ENCODE measurements around the gene INPP5A. TPM values are rescaled to one million over a fixed set of nuclear protein-coding genes. Genes with fewer than 3 reads are reported as not detected.

Gene INPP5A
- total RNA-seq, 1 experiment from 2014 or later, result 44.5 TPM

DNA sequence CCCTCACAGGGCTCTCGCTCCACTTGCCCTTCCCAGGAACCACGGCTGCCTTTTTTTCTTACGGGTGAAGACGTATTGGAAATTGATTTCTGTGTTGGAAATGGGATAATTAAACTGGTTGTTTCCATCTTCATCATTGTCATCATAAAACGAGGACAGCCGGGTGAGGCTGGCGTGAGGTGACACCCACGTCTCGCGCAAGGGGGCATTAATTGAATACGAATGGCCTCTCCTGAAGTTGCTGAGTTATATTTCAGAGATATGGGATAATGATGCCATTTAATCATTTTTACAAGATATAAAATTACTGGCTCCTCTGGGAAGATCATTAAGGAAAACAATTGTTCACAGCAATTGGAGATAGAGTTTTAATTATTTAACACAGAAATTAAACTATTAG, 266.7 kb downstream of the INPP5A start:
- CTCF ChIA-PET, result no interaction called here
- Mint-ChIP-seq H3K9me3 (ENCODE audit: unreplicated experiment) (no peaks in the 10 kb centered on the region), H3K27ac (ENCODE audit: unreplicated experiment) (no peak overlapping the region), H3K4me3 (ENCODE audit: unreplicated experiment) (no peak overlapping the region), H3K27me3 (ENCODE audit: insufficient read depth, unreplicated experiment) (no peaks in the 10 kb centered on the region), H3K4me1 (ENCODE audit: low read depth, unreplicated experiment) (no peaks in the 10 kb centered on the region), H3K36me3 (ENCODE audit: insufficient read depth, unreplicated experiment) (no peaks in the 10 kb centered on the region)
- intact Hi-C loops (cut with micrococcal nuclease; ENCODE audit: unreplicated experiment), result no loop called here
- Histone ChIP-seq H3K27me3 (replicated peaks; ENCODE audit: control insufficient read depth, insufficient read depth, low read length) (no peaks in the 10 kb centered on the region), H3K4me1 (no peaks in the 10 kb centered on the region), H3K4me3 (ENCODE audit: low read depth, low read length) (no peak overlapping the region), H3K9me3 (no peaks in the 10 kb centered on the region), H3K36me3 (ENCODE audit: control insufficient read depth, insufficient read depth, low read length) (no peaks in the 10 kb centered on the region)
- TF ChIP-seq, protein P1, sequence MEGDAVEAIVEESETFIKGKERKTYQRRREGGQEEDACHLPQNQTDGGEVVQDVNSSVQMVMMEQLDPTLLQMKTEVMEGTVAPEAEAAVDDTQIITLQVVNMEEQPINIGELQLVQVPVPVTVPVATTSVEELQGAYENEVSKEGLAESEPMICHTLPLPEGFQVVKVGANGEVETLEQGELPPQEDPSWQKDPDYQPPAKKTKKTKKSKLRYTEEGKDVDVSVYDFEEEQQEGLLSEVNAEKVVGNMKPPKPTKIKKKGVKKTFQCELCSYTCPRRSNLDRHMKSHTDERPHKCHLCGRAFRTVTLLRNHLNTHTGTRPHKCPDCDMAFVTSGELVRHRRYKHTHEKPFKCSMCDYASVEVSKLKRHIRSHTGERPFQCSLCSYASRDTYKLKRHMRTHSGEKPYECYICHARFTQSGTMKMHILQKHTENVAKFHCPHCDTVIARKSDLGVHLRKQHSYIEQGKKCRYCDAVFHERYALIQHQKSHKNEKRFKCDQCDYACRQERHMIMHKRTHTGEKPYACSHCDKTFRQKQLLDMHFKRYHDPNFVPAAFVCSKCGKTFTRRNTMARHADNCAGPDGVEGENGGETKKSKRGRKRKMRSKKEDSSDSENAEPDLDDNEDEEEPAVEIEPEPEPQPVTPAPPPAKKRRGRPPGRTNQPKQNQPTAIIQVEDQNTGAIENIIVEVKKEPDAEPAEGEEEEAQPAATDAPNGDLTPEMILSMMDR (IDR thresholded peaks at IDR 0.05; ENCODE audit: insufficient read depth in 1 of 2, low read depth in 1 of 2, low read length in 1 of 2, severe bottlenecking in 1 of 2, unreplicated experiment in 1 of 2), result no peak
- DNase-seq, result no peak
- no TSS peak for BruUV-seq (replicated peaks)
- POLR2A ChIA-PET, result no interaction called here

DNA sequence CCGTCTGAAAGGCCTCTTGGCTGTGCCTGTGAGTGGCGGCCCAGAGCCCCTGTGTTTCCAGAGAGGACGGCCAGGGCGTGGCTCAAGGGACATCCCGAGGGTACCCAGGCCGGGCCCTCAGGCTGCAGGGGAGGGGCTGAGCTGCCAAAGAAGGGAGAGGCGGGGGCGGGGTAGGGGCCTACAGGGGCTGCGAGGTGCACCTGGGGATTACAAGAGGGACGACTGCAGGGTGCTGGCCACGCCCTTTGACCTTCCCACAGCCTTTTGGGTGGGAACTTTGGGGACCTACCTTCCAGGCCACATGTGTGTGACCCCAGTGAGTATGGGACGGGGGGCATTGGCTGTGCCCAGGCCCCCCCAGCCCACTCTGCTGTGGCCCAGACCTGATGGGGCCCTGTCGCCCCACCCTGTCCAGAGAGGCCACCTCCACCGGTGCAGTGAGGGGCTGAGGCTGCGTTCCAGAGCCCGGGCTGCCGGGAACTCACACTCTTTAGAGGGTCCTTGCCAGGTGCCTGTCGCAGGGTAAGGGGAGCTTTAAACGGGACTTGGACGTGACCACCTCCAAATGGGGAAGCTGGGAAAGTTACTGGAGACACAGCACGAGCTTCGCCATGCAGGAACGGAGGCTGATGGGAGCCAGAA, 267.3 kb downstream of the INPP5A start:
- POLR2A ChIA-PET, result no interaction called here
- no TSS peak for BruUV-seq (replicated peaks)
- no peak overlapping the region for H3K27ac Mint-ChIP-seq (ENCODE audit: unreplicated experiment)

GRCh38 chr10:132805599-132805998, 268.0 kb downstream of the INPP5A start:
- H3K36me3 ChIP-seq (ENCODE audit: control insufficient read depth, insufficient read depth, low read length), result no peaks in the 10 kb centered on the region
- POLR2A ChIA-PET, result no interaction called here
- no peaks in the 10 kb centered on the region for H3K4me1 ChIP-seq
- H3K9me3 ChIP-seq, result no peaks in the 10 kb centered on the region
- Mint-ChIP-seq H3K9me3 (ENCODE audit: unreplicated experiment) (no peaks in the 10 kb centered on the region), H3K27me3 (ENCODE audit: insufficient read depth, unreplicated experiment) (peaks cover 2% of the 10 kb centered on the region), H3K27ac (ENCODE audit: unreplicated experiment) (no peak overlapping the region), H3K36me3 (ENCODE audit: insufficient read depth, unreplicated experiment) (no peaks in the 10 kb centered on the region), H3K4me3 (ENCODE audit: unreplicated experiment) (no peak overlapping the region), H3K4me1 (ENCODE audit: low read depth, unreplicated experiment) (no peaks in the 10 kb centered on the region)
- CTCF ChIA-PET, result no interaction called here
- intact Hi-C loops (cut with micrococcal nuclease; ENCODE audit: unreplicated experiment), result no loop called here
- TF ChIP-seq, protein P1 (IDR thresholded peaks at IDR 0.05; ENCODE audit: insufficient read depth in 1 of 2, low read depth in 1 of 2, low read length in 1 of 2, severe bottlenecking in 1 of 2, unreplicated experiment in 1 of 2), result no peak
- DNase-seq, result no peak
- no peak overlapping the region for H3K4me3 ChIP-seq (ENCODE audit: low read depth, low read length)
- H3K27me3 ChIP-seq (replicated peaks; ENCODE audit: control insufficient read depth, insufficient read depth, low read length), result no peaks in the 10 kb centered on the region
- BruUV-seq (replicated peaks), result no TSS peak

More for the DNA sequence above, 267.3 kb downstream of the INPP5A start:
- TF ChIP-seq, protein P1 (IDR thresholded peaks at IDR 0.05; ENCODE audit: insufficient read depth in 1 of 2, low read depth in 1 of 2, low read length in 1 of 2, severe bottlenecking in 1 of 2, unreplicated experiment in 1 of 2), result no peak
- no peak overlapping the region for H3K4me3 Mint-ChIP-seq (ENCODE audit: unreplicated experiment)
- no peak overlapping the region for H3K4me3 ChIP-seq (ENCODE audit: low read depth, low read length)
- H3K9me3 Mint-ChIP-seq (ENCODE audit: unreplicated experiment), result no peaks in the 10 kb centered on the region
- H3K27me3 Mint-ChIP-seq (ENCODE audit: insufficient read depth, unreplicated experiment), result no peaks in the 10 kb centered on the region
- H3K4me1 Mint-ChIP-seq (ENCODE audit: low read depth, unreplicated experiment), result no peaks in the 10 kb centered on the region
- no peak for DNase-seq
- no peaks in the 10 kb centered on the region for H3K4me1 ChIP-seq
- CTCF ChIA-PET, result no interaction called here
- no peaks in the 10 kb centered on the region for H3K36me3 ChIP-seq (ENCODE audit: control insufficient read depth, insufficient read depth, low read length)
- H3K27me3 ChIP-seq (replicated peaks; ENCODE audit: control insufficient read depth, insufficient read depth, low read length), result no peaks in the 10 kb centered on the region
- intact Hi-C loops (cut with micrococcal nuclease; ENCODE audit: unreplicated experiment), result no loop called here
- no peaks in the 10 kb centered on the region for H3K9me3 ChIP-seq
- H3K36me3 Mint-ChIP-seq (ENCODE audit: insufficient read depth, unreplicated experiment), result no peaks in the 10 kb centered on the region
